NT2/D1 (cell line): ENCODE data around the gene BACH2.

Experiments used
- SUZ12 ChIP-seq: IDR thresholded peaks from 2 replicates; pipeline ENCODE4 v1.6.1; 2011; ENCODE audit not compliant: insufficient read length, insufficient read depth; ENCODE audit errors: extremely low read depth
- YY1 ChIP-seq: IDR thresholded peaks from 2 replicates; pipeline ENCODE4 v1.6.1; 2011; ENCODE audit not compliant: insufficient read length, insufficient read depth

DNA sequence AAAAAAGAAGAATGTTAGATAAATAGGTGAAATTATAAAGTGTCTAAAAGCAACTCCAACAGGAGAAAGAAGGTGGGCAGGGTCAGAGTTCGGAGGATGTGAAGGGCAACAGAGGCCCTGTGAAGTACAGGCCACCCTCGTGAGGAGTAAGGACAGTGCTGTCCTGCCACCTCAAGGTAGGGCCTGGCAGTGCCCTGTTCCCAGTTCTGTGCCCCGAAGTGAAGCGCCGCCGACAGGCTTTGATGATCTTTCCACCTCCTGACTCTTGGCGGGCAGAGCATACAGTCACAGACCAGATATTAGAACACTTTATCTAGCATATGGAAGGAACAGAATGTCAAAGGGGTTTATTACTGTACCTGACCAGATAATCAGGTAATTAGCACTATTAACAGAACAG is 326.6 kb downstream of the BACH2 start:
- TF ChIP-seq YY1 (no peak), SUZ12 (no peak)
